ENCODE measurements around the gene APRT.

Gene APRT

DNA sequence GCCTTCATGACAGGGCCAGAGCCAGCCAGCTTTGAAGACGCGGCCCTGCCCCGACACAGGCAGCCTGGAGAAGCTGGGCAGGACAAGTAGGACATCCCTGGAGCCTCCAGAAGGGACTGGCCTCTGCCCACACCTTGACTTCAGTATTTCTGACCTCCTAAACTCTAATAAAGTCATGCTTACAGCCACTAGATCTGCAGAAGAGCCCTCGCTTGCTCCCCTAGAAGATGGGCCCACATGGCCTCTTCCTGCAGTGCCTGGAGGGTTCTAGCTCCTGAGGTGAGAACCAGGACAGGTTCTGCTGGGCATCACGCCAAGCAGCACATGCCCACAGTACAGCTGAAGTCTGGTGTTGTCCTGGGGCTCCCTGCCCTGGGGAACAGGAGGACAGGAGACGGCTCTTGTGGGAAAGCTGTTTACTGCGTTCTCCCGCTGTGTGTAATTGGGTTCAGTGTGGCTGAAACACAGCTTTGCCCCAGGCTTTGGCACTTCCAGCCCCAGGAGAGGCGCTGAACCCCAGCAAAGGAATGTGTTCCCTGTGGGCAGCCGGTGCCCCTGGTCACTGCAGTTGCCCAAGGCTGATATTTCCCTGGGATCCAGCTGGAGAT is 2.6 kb downstream of the APRT start:
- Histone ChIP-seq H3K4me2 (ENCODE audit: low read length) (peak overlapping the region; percentile 91; the same call in 1 of the 2 replicates), H3K27ac (ENCODE audit: low read depth, low read length, poor library complexity, severe bottlenecking) (peak overlapping the region; percentile 78), H4K20me1 (ENCODE audit: insufficient read depth, low read length) (no peaks in the 10 kb centered on the region), H3K4me1 (ENCODE audit: insufficient read depth, low read length, severe bottlenecking) (peaks cover 34% of the 10 kb centered on the region), H3K9ac (ENCODE audit: low read length) (no peak overlapping the region), H3K4me3 (ENCODE audit: low read depth, low read length, poor library complexity, severe bottlenecking) (no peak overlapping the region), H3K79me2 (ENCODE audit: insufficient read depth, low read length) (no peaks in the 10 kb centered on the region), H3K9me2 (ENCODE audit: low read depth, low read length) (no peaks in the 10 kb centered on the region), H3K36me3 (ENCODE audit: insufficient read depth, low read length) (peaks cover 58% of the 10 kb centered on the region), H3F3A (ENCODE audit: insufficient read depth, low read length) (peaks cover 4% of the 10 kb centered on the region; the same call in 1 of the 2 replicates), H2AFZ (ENCODE audit: low read length) (no peak overlapping the region), H3K27me3 (ENCODE audit: insufficient read depth, low read length) (no peaks in the 10 kb centered on the region; the same call in 1 of the 2 replicates), H3K9me3 (ENCODE audit: low read length) (0 out of 2 replicates have a peak, but pooled peaks cover 6% of the 10 kb centered on the region)
- TF ChIP-seq CTCF (IDR thresholded peaks at IDR 0.05; ENCODE audit: low read length) (no peak), EZH2 (IDR thresholded peaks at IDR 0.05; ENCODE audit: borderline replicate concordance, low read length) (no peak)

- Histone ChIP-seq H4K20me1 (ENCODE audit: insufficient read depth, low read length) (no peaks in the 10 kb centered on the region), H3K4me1 (ENCODE audit: insufficient read depth, low read length, severe bottlenecking) (peaks cover 34% of the 10 kb centered on the region), H3F3A (ENCODE audit: insufficient read depth, low read length) (peaks cover 4% of the 10 kb centered on the region; the same call in 1 of the 2 replicates), H3K79me2 (ENCODE audit: insufficient read depth, low read length) (no peaks in the 10 kb centered on the region), H3K9ac (ENCODE audit: low read length) (no peak overlapping the region), H3K27ac (ENCODE audit: low read depth, low read length, poor library complexity, severe bottlenecking) (no peak overlapping the region), H3K27me3 (ENCODE audit: insufficient read depth, low read length) (no peaks in the 10 kb centered on the region; the same call in 1 of the 2 replicates), H3K4me3 (ENCODE audit: low read depth, low read length, poor library complexity, severe bottlenecking) (no peak overlapping the region), H3K4me2 (ENCODE audit: low read length) (no peak overlapping the region), H3K9me2 (ENCODE audit: low read depth, low read length) (no peaks in the 10 kb centered on the region), H2AFZ (ENCODE audit: low read length) (no peak overlapping the region), H3K9me3 (ENCODE audit: low read length) (0 out of 2 replicates have a peak, but pooled peaks cover 6% of the 10 kb centered on the region), H3K36me3 (ENCODE audit: insufficient read depth, low read length) (peaks cover 58% of the 10 kb centered on the region)
- TF ChIP-seq EZH2 (IDR thresholded peaks at IDR 0.05; ENCODE audit: borderline replicate concordance, low read length) (no peak), CTCF (IDR thresholded peaks at IDR 0.05; ENCODE audit: low read length) (no peak)
Observed at GRCh38 chr16:88807626-88808453, 3.9 kb downstream of the APRT start.

- 0 out of 2 replicates have a peak, but pooled peaks cover 3% of the 10 kb centered on the region for H3K9me3 ChIP-seq (ENCODE audit: low read length)
- H3F3A ChIP-seq (ENCODE audit: insufficient read depth, low read length), result peaks cover 4% of the 10 kb centered on the region; the same call in 1 of the 2 replicates
- no peaks in the 10 kb centered on the region for H3K9me2 ChIP-seq (ENCODE audit: low read depth, low read length)
- H3K27me3 ChIP-seq (ENCODE audit: insufficient read depth, low read length), result no peaks in the 10 kb centered on the region
- no peak overlapping the region for H3K27ac ChIP-seq (ENCODE audit: low read depth, low read length, poor library complexity, severe bottlenecking)
- peaks cover 58% of the 10 kb centered on the region for H3K36me3 ChIP-seq (ENCODE audit: insufficient read depth, low read length)
- no peaks in the 10 kb centered on the region for H4K20me1 ChIP-seq (ENCODE audit: insufficient read depth, low read length)
- peaks cover 40% of the 10 kb centered on the region for H3K4me1 ChIP-seq (ENCODE audit: insufficient read depth, low read length, severe bottlenecking)
- H3K4me3 ChIP-seq (ENCODE audit: low read depth, low read length, poor library complexity, severe bottlenecking), result no peak overlapping the region
- H3K79me2 ChIP-seq (ENCODE audit: insufficient read depth, low read length), result no peaks in the 10 kb centered on the region
- H3K4me2 ChIP-seq (ENCODE audit: low read length), result no peak overlapping the region
- TF ChIP-seq EZH2 (IDR thresholded peaks at IDR 0.05; ENCODE audit: borderline replicate concordance, low read length), result no peak
- TF ChIP-seq CTCF (IDR thresholded peaks at IDR 0.05; ENCODE audit: low read length), result no peak
- H3K9ac ChIP-seq (ENCODE audit: low read length), result no peak overlapping the region
- no peak overlapping the region for H2AFZ ChIP-seq (ENCODE audit: low read length)
Observed at GRCh38 chr16:88807142-88807625, 4.5 kb downstream of the APRT start.

Measured in OCI-LY1 (cell line).